H9 (cell line): ENCODE results near the gene PDE4DIP. TPM values are rescaled to one million over a fixed set of nuclear protein-coding genes. Genes with fewer than 3 reads are reported as not detected.
"Not testable (repeated sequence)": the region's sequence is repeated elsewhere in the genome, so short reads cannot be mapped to it uniquely, and the experiment has no call there.

Experiments
- DNase-seq: peaks from one replicate; pipeline ENCODE4 v3.0.0-alpha.2; 2017
- H2AFZ ChIP-seq: one replicate; pipeline ENCODE4 v1.6.1; 2013; ENCODE audit warnings: mild to moderate bottlenecking, low read length, control low read depth, moderate library complexity
- H2AK5ac ChIP-seq: 2 replicates; pipeline ENCODE4 v1.6.1; 2013; ENCODE audit warnings: low read length, control low read depth, mixed read lengths; ENCODE audit not compliant: insufficient read length
- H2BK120ac ChIP-seq: one replicate; pipeline ENCODE4 v1.6.1; 2013; ENCODE audit warnings: low read depth, mild to moderate bottlenecking, low read length, control low read depth, inconsistent platforms; ENCODE audit not compliant: poor library complexity, severe bottlenecking
- H2BK12ac ChIP-seq: 2 replicates; pipeline ENCODE4 v1.6.1; 2013; ENCODE audit warnings: low read length, control low read depth, mixed read lengths, low read depth; ENCODE audit not compliant: insufficient read length
- H2BK15ac ChIP-seq: 2 replicates; pipeline ENCODE4 v1.6.1; 2013; ENCODE audit warnings: low read depth, low read length, control low read depth
- H2BK20ac ChIP-seq: one replicate; pipeline ENCODE4 v1.6.1; 2013; ENCODE audit warnings: low read depth, mild to moderate bottlenecking, low read length, control low read depth, inconsistent platforms; ENCODE audit not compliant: poor library complexity, severe bottlenecking
- H2BK5ac ChIP-seq: 2 replicates; pipeline ENCODE4 v1.6.1; 2013; ENCODE audit warnings: low read length, control low read depth, mixed read lengths; ENCODE audit not compliant: insufficient read length
- H3K14ac ChIP-seq: 2 replicates; pipeline ENCODE4 v1.6.1; 2013; ENCODE audit warnings: low read length, control low read depth; ENCODE audit not compliant: insufficient read depth
- H3K18ac ChIP-seq: 2 replicates; pipeline ENCODE4 v1.6.1; 2013; ENCODE audit warnings: low read depth, mild to moderate bottlenecking, mixed read lengths, low read length, control low read depth; ENCODE audit not compliant: insufficient read length
- H3K23ac ChIP-seq: 2 replicates; pipeline ENCODE4 v1.6.1; 2013; ENCODE audit warnings: low read length, control low read depth, mixed read lengths, low read depth; ENCODE audit not compliant: insufficient read length
- H3K23me2 ChIP-seq: 2 replicates; pipeline ENCODE4 v1.6.1; 2013; ENCODE audit warnings: low read depth, mild to moderate bottlenecking, mixed read lengths, low read length, control low read depth; ENCODE audit not compliant: insufficient read length, poor library complexity, severe bottlenecking
- H3K27ac ChIP-seq: 2 replicates; pipeline ENCODE4 v1.5.1; 2013; ENCODE audit warnings: low read length, control low read depth, mixed read lengths, low read depth; ENCODE audit not compliant: insufficient read length
- H3K27me3 ChIP-seq: 2 replicates; pipeline ENCODE4 v1.6.1; 2013; ENCODE audit warnings: low read length, control low read depth, inconsistent platforms; ENCODE audit not compliant: insufficient read depth
- H3K4ac ChIP-seq: 2 replicates; pipeline ENCODE4 v1.6.1; 2013; ENCODE audit warnings: low read depth, mild to moderate bottlenecking, control low read depth, inconsistent platforms, low read length, moderate library complexity
- H3K4me1 ChIP-seq: 2 replicates; pipeline ENCODE4 v1.6.1; 2013; ENCODE audit warnings: low read length, control low read depth, inconsistent platforms; ENCODE audit not compliant: insufficient read depth
- H3K4me2 ChIP-seq: 2 replicates; pipeline ENCODE4 v1.6.1; 2013; ENCODE audit warnings: low read length, control low read depth, mixed read lengths; ENCODE audit not compliant: insufficient read length, insufficient read depth
- H3K56ac ChIP-seq: 2 replicates; pipeline ENCODE4 v1.6.1; 2013; ENCODE audit warnings: low read depth, mild to moderate bottlenecking, mixed read lengths, low read length, control low read depth; ENCODE audit not compliant: insufficient read length
- H3K79me1 ChIP-seq: 2 replicates; pipeline ENCODE4 v1.6.1; 2013; ENCODE audit warnings: low read depth, mild to moderate bottlenecking, moderate library complexity, low read length, control low read depth, inconsistent platforms; ENCODE audit not compliant: insufficient read depth, poor library complexity, severe bottlenecking
- H3K79me2 ChIP-seq: 2 replicates; pipeline ENCODE4 v1.6.1; 2013; ENCODE audit warnings: low read length, control low read depth, inconsistent platforms; ENCODE audit not compliant: insufficient read depth
- H3K9ac ChIP-seq: 2 replicates; pipeline ENCODE4 v1.6.1; 2013; ENCODE audit warnings: low read length, control low read depth, mixed read lengths; ENCODE audit not compliant: insufficient read length; ENCODE audit errors: extremely low read depth
- H3K9me3 ChIP-seq: one replicate; pipeline ENCODE4 v1.6.1; 2013; ENCODE audit warnings: low read depth, low read length, inconsistent platforms; ENCODE audit not compliant: control insufficient read depth
- H3T11ph ChIP-seq: one replicate; pipeline ENCODE4 v1.6.1; 2013; ENCODE audit warnings: mild to moderate bottlenecking, low read length, control low read depth, inconsistent platforms
- H4K20me1 ChIP-seq: one replicate; pipeline ENCODE4 v1.6.1; 2013; ENCODE audit not compliant: control insufficient read depth, insufficient read length, insufficient read depth
- H4K5ac ChIP-seq: 2 replicates; pipeline ENCODE4 v1.6.1; 2013; ENCODE audit warnings: low read depth, mild to moderate bottlenecking, mixed read lengths, low read length, control low read depth; ENCODE audit not compliant: insufficient read length
- H4K8ac ChIP-seq: replicated peaks from 2 replicates; pipeline ENCODE4 v1.6.1; 2013; ENCODE audit warnings: low read length, control low read depth, mixed read lengths, low read depth; ENCODE audit not compliant: insufficient read length
- H4K91ac ChIP-seq: 2 replicates; pipeline ENCODE4 v1.6.1; 2013; ENCODE audit warnings: low read depth, mild to moderate bottlenecking, moderate library complexity, mixed read lengths, low read length, control low read depth; ENCODE audit not compliant: insufficient read length
- H3K27ac Mint-ChIP-seq, 3 experiments: 2 replicates in 2 of 3; 3 replicates in 1 of 3; pipeline ENCODE4 v1.8.0; 2020 to 2021; ENCODE audit warnings: mixed read lengths in 3 of 3, mild to moderate bottlenecking in 1 of 3, moderate library complexity in 1 of 3
- H3K27me3 Mint-ChIP-seq: 2 replicates; pipeline ENCODE4 v1.8.0; 2021; ENCODE audit warnings: low read depth, mild to moderate bottlenecking, moderate library complexity, mixed read lengths
- H3K36me3 Mint-ChIP-seq, 3 experiments: 2 replicates in 2 of 3; 3 replicates in 1 of 3; pipeline ENCODE4 v1.8.0; 2020 to 2021; ENCODE audit warnings: low read depth in 3 of 3, mixed read lengths in 3 of 3; ENCODE audit not compliant: insufficient read depth in 1 of 3
- H3K4me1 Mint-ChIP-seq, 2 experiments: 2 replicates each; pipeline ENCODE4 v1.8.0; 2020; ENCODE audit warnings: mixed read lengths in 2 of 2
- H3K4me3 Mint-ChIP-seq, 2 experiments: 2 replicates in 1 of 2; 3 replicates in 1 of 2; pipeline ENCODE4 v1.8.0; 2020 to 2021; ENCODE audit warnings: mild to moderate bottlenecking in 2 of 2, mixed read lengths in 2 of 2, moderate library complexity in 1 of 2
- H3K9me3 Mint-ChIP-seq, 2 experiments: 2 replicates in 1 of 2; 3 replicates in 1 of 2; pipeline ENCODE4 v1.8.0; 2020; ENCODE audit warnings: mild to moderate bottlenecking in 2 of 2, mixed read lengths in 2 of 2, moderate library complexity in 1 of 2
- WGBS: extraction: QIAGEN DNeasy Blood & Tissue Kit; methylation state at CpG from one replicate; pipeline ENCODE4 v1.1.7; 2013; ENCODE audit warnings: missing lambda C conversion rate, low lambda C conversion rate, mixed read lengths; ENCODE audit not compliant: insufficient read length; ENCODE audit errors: extremely low coverage; 5-methylcytosine and 5-hydroxymethylcytosine counted together
- total RNA-seq: library from RNA; stranded (reverse); gene quantifications from 2 replicates; pipeline ENCODE4 v1.2.1, GENCODE V29; 2021

The PDE4DIP gene
- total RNA-seq, 1 experiment from 2014 or later = 15.7 TPM

- not testable (repeated sequence) for H3K4ac ChIP-seq, H2BK15ac ChIP-seq, H3K56ac ChIP-seq, H2BK12ac ChIP-seq, H3K4me1 ChIP-seq, H3K36me3 Mint-ChIP-seq, H3K9me3 Mint-ChIP-seq, H3K9me3 ChIP-seq, H3K23me2 ChIP-seq, H3T11ph ChIP-seq, H3K9ac ChIP-seq, H3K27me3 ChIP-seq, H3K4me1 Mint-ChIP-seq, H2AFZ ChIP-seq, H3K27ac ChIP-seq, H3K4me2 ChIP-seq, H2BK5ac ChIP-seq, H4K8ac ChIP-seq, H2AK5ac ChIP-seq, H3K4me3 Mint-ChIP-seq, H2BK20ac ChIP-seq, H4K5ac ChIP-seq, H3K14ac ChIP-seq, H3K23ac ChIP-seq, H3K79me1 ChIP-seq, H3K27ac Mint-ChIP-seq, H4K20me1 ChIP-seq, H3K18ac ChIP-seq, H4K91ac ChIP-seq, H3K79me2 ChIP-seq, H2BK120ac ChIP-seq, DNase-seq, H3K27me3 Mint-ChIP-seq
- no CpG with 5 or more reads among the region's 3 CpGs for WGBS
Observed at GRCh38 chr1:149024327-149024726, 180.1 kb downstream of the PDE4DIP start.

GRCh38 chr1:149033916-149034315 lies 189.7 kb downstream of the PDE4DIP start:
- not testable (repeated sequence) for H3K27ac Mint-ChIP-seq, H2BK5ac ChIP-seq, H3K23ac ChIP-seq, H3K56ac ChIP-seq, H2BK120ac ChIP-seq, H3K9me3 ChIP-seq, H4K5ac ChIP-seq, H2BK12ac ChIP-seq, H3K18ac ChIP-seq, H2AFZ ChIP-seq, H3K4me1 ChIP-seq, H3K4me3 Mint-ChIP-seq, H3K9ac ChIP-seq, H3K23me2 ChIP-seq, H3K27me3 ChIP-seq, H4K91ac ChIP-seq, H3T11ph ChIP-seq, H3K4me1 Mint-ChIP-seq, DNase-seq, H3K4me2 ChIP-seq, H3K36me3 Mint-ChIP-seq, H3K9me3 Mint-ChIP-seq, H2BK20ac ChIP-seq, H4K8ac ChIP-seq, H3K79me2 ChIP-seq, H2AK5ac ChIP-seq, H3K14ac ChIP-seq, H4K20me1 ChIP-seq, H3K27ac ChIP-seq, H2BK15ac ChIP-seq, H3K4ac ChIP-seq, H3K79me1 ChIP-seq
- WGBS = no CpG with 5 or more reads among the region's 3 CpGs
- peaks cover 15% of the 10 kb centered on the region for H3K27me3 Mint-ChIP-seq
